Upper lobe of left lung (tissue), 4 donors: ENCODE measurements around the gene FOXL3.

Experiments
- EP300 ChIP-seq, 4 donors: sonication (generic); formaldehyde crosslinking; IDR thresholded peaks; one replicate each; pipeline ENCODE4 v1.5.1; 2017; ENCODE audit warnings: antibody characterized with exemption in 4 of 4, control low read depth in 2 of 4
- TF ChIP-seq, protein P1 (sequence below), 6 experiments: fragments of 450-650 bp in 4 of 6; fragments of 200-600 bp in 2 of 6; sonication (generic) in 2 of 6; IDR thresholded peaks; one replicate each; pipeline ENCODE4 v1.5.1; 2016 to 2019; ENCODE audit warnings: antibody characterized with exemption in 6 of 6

DNA sequence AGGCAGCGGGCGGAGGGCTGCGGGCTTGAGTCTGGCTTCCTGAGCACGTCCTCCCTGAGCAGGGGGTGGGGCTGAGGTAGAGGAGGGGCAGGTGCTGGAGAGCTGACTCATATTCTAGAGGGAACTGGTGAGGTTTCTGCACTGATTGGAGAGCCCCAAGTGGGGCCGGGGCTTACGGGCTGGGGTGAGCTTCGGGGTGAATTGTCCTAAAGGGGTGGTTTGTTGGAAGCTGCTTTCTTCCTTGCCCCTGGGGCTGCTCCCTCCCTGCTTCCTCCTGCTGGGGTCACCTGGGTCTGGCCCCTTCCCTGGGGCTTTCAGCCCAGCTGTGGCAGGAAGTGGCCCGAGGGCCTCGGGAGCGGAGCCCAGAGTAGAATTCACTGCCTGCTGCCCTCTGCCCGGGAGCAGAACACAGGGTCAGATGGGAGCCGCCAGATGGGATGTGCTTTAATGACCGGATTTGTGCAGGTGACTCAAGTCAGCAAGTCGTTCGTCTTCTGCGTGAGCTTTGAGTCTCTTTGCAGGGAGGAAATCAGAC lies 49.0 kb upstream of the FOXL3 start:
- no peak for TF ChIP-seq EP300 (IDR thresholded peaks at IDR 0.05)
- TF ChIP-seq, protein P1, sequence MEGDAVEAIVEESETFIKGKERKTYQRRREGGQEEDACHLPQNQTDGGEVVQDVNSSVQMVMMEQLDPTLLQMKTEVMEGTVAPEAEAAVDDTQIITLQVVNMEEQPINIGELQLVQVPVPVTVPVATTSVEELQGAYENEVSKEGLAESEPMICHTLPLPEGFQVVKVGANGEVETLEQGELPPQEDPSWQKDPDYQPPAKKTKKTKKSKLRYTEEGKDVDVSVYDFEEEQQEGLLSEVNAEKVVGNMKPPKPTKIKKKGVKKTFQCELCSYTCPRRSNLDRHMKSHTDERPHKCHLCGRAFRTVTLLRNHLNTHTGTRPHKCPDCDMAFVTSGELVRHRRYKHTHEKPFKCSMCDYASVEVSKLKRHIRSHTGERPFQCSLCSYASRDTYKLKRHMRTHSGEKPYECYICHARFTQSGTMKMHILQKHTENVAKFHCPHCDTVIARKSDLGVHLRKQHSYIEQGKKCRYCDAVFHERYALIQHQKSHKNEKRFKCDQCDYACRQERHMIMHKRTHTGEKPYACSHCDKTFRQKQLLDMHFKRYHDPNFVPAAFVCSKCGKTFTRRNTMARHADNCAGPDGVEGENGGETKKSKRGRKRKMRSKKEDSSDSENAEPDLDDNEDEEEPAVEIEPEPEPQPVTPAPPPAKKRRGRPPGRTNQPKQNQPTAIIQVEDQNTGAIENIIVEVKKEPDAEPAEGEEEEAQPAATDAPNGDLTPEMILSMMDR (IDR thresholded peaks at IDR 0.05) = no peak
